H1 (cell line): ENCODE results near the gene DOCK8. TPM values are rescaled to one million over a fixed set of nuclear protein-coding genes. Genes with fewer than 3 reads are reported as not detected.

ENCODE experiments used
- CTCF ChIA-PET: fragments of 300-600 bp; sonication (Branson Sonifier 250); formaldehyde crosslinking; loops from one replicate; lab custom pipeline; 2021; ENCODE audit not compliant: partially characterized antibody; lab: Charles Lee
- POLR2A ChIA-PET: fragments of 300-600 bp; sonication (Branson Sonifier 250); formaldehyde crosslinking; loops from one replicate; lab custom pipeline; 2021; ENCODE audit warnings: inconsistent platforms; ENCODE audit not compliant: partially characterized antibody; lab: Charles Lee
- DNase-seq, 2 experiments: peaks; one replicate each; pipeline versions ENCODE4 v3.0.0 to v3.0.0-alpha.2; 2010 to 2022; ENCODE audit warnings: low spot score in 2 of 2, low read depth in 1 of 2, mixed read lengths in 1 of 2
- FAIRE-seq: peaks from 2 replicates; lab custom pipeline; 2011; peaks lifted over from hg19 to GRCh38; lab: Jason Lieb, UNC
- H2AFZ ChIP-seq: 2 replicates; pipeline ENCODE4 v1.8.1; 2012; ENCODE audit warnings: low read length, inconsistent platforms
- H2AK5ac ChIP-seq: 2 replicates; pipeline ENCODE4 v1.6.1; 2013; ENCODE audit warnings: low read depth, low read length
- H2BK120ac ChIP-seq: replicated peaks from 2 replicates; pipeline ENCODE3; 2013; ENCODE audit warnings: low read depth, low read length, inconsistent platforms
- H2BK12ac ChIP-seq: 2 replicates; pipeline ENCODE4 v1.6.1; 2013; ENCODE audit warnings: low read depth, low read length
- H2BK15ac ChIP-seq: 2 replicates; pipeline ENCODE4 v1.6.1; 2013; ENCODE audit warnings: low read length
- H2BK20ac ChIP-seq: 2 replicates; pipeline ENCODE4 v1.6.1; 2013; ENCODE audit warnings: low read length
- H2BK5ac ChIP-seq: 2 replicates; pipeline ENCODE4 v1.6.1; 2013; ENCODE audit warnings: low read depth, low read length
- H3K14ac ChIP-seq: 2 replicates; pipeline ENCODE4 v1.6.1; 2013; ENCODE audit warnings: inconsistent platforms; ENCODE audit not compliant: insufficient read length
- H3K18ac ChIP-seq: 2 replicates; pipeline ENCODE4 v1.6.1; 2013; ENCODE audit warnings: low read length; ENCODE audit errors: extremely low read depth
- H3K23ac ChIP-seq: 2 replicates; pipeline ENCODE4 v1.6.1; 2013; ENCODE audit warnings: inconsistent platforms; ENCODE audit not compliant: insufficient read length
- H3K23me2 ChIP-seq: 2 replicates; pipeline ENCODE4 v1.6.1; 2013; ENCODE audit warnings: low read depth, low read length
- H3K27ac ChIP-seq: 2 replicates; pipeline ENCODE4 v1.6.1; 2011; ENCODE audit warnings: low read depth, low read length, inconsistent platforms
- H3K27me3 ChIP-seq, 4 experiments: replicated peaks in 1 of 4; 1 replicate in 1 of 4; 2 replicates in 3 of 4; pipeline versions ENCODE4 v1.6.1 to v1.8.1; 2011 to 2013; ENCODE audit warnings: low read length in 3 of 4, mild to moderate bottlenecking in 3 of 4, inconsistent platforms in 2 of 4, mixed read lengths in 2 of 4, moderate library complexity in 1 of 4; ENCODE audit not compliant: control insufficient read depth in 3 of 4, insufficient read depth in 3 of 4; ENCODE audit errors: extremely low read depth in 1 of 4
- H3K36me3 ChIP-seq, 4 experiments: 2 replicates each; pipeline versions ENCODE4 v1.6.1 to v1.8.1; 2011 to 2013; ENCODE audit warnings: mild to moderate bottlenecking in 4 of 4, low read length in 3 of 4, moderate library complexity in 2 of 4, control low read depth in 1 of 4, inconsistent platforms in 1 of 4; ENCODE audit not compliant: insufficient read depth in 4 of 4, control insufficient read depth in 2 of 4
- H3K4ac ChIP-seq: replicated peaks from 2 replicates; pipeline ENCODE3; 2013; ENCODE audit warnings: low read length, low read depth, mixed read lengths, inconsistent platforms; ENCODE audit not compliant: insufficient read length
- H3K4me1 ChIP-seq, 4 experiments: replicated peaks in 1 of 4; 1 replicate in 1 of 4; 2 replicates in 3 of 4; pipeline versions ENCODE4 v1.6.1 to v1.8.1; 2011 to 2013; ENCODE audit warnings: low read length in 3 of 4, inconsistent platforms in 2 of 4, mixed read lengths in 1 of 4; ENCODE audit not compliant: insufficient read depth in 4 of 4, control insufficient read depth in 3 of 4
- H3K4me2 ChIP-seq, 2 experiments: 2 replicates each; pipeline versions ENCODE4 v1.6.1 to v1.8.1; 2011 to 2013; ENCODE audit warnings: low read depth in 2 of 2, low read length in 2 of 2, control low read depth in 1 of 2, inconsistent platforms in 1 of 2, mild to moderate bottlenecking in 1 of 2; ENCODE audit not compliant: insufficient read depth in 1 of 2
- H3K4me3 ChIP-seq, 4 experiments: fragments of 200-600, 300-600 bp in 1 of 4; sonication (generic), shearing (Covaris generic), sonication (Bioruptor Twin) in 1 of 4; 2 replicates each; pipeline versions ENCODE4 v1.5.1 to v1.8.1; 2011 to 2016; ENCODE audit warnings: low read length in 4 of 4, low read depth in 3 of 4, control low read depth in 2 of 4, inconsistent platforms in 2 of 4, mild to moderate bottlenecking in 2 of 4, mixed read lengths in 1 of 4, moderate library complexity in 1 of 4; ENCODE audit not compliant: insufficient read depth in 2 of 4; ENCODE audit errors: extremely low read depth in 1 of 4
- H3K56ac ChIP-seq: replicated peaks from 2 replicates; pipeline ENCODE3; 2013; ENCODE audit warnings: low read depth, mild to moderate bottlenecking, mixed read lengths, low read length, inconsistent platforms; ENCODE audit not compliant: insufficient read length
- H3K79me1 ChIP-seq: 2 replicates; pipeline ENCODE4 v1.6.1; 2013; ENCODE audit warnings: low read depth, low read length, control low read depth
- H3K79me2 ChIP-seq, 2 experiments: 2 replicates each; pipeline versions ENCODE4 v1.6.1 to v1.8.1; 2012 to 2013; ENCODE audit warnings: low read length in 2 of 2, mild to moderate bottlenecking in 2 of 2, inconsistent platforms in 1 of 2; ENCODE audit not compliant: insufficient read depth in 2 of 2, control insufficient read depth in 1 of 2
- H3K9ac ChIP-seq, 4 experiments: replicated peaks in 1 of 4; 1 replicate in 1 of 4; 2 replicates in 3 of 4; pipeline versions ENCODE4 v1.6.1 to v1.8.1; 2011 to 2013; ENCODE audit warnings: low read depth in 3 of 4, low read length in 3 of 4, control low read depth in 2 of 4, mild to moderate bottlenecking in 2 of 4, moderate library complexity in 2 of 4, inconsistent platforms in 1 of 4; ENCODE audit errors: extremely low read depth in 1 of 4
- H3K9me3 ChIP-seq, 2 experiments: 2 replicates each; pipeline versions ENCODE4 v1.6.1 to v1.8.1; 2012 to 2013; ENCODE audit warnings: mild to moderate bottlenecking in 2 of 2, moderate library complexity in 2 of 2, control low read depth in 1 of 2, inconsistent platforms in 1 of 2, low read depth in 1 of 2, low read length in 1 of 2, mixed read lengths in 1 of 2; ENCODE audit not compliant: insufficient read depth in 2 of 2
- H4K20me1 ChIP-seq, 2 experiments: replicated peaks in 1 of 2; 2 replicates each; pipeline versions ENCODE3 to v1.8.1; 2011 to 2013; ENCODE audit warnings: inconsistent platforms in 2 of 2, low read length in 2 of 2, mild to moderate bottlenecking in 1 of 2; ENCODE audit not compliant: insufficient read depth in 2 of 2, control insufficient read depth in 1 of 2
- H4K5ac ChIP-seq: 2 replicates; pipeline ENCODE4 v1.6.1; 2013; ENCODE audit warnings: low read length, low read depth, mixed read lengths, inconsistent platforms; ENCODE audit not compliant: insufficient read length
- H4K8ac ChIP-seq: 2 replicates; pipeline ENCODE4 v1.8.0; 2013; ENCODE audit warnings: mild to moderate bottlenecking, moderate library complexity, low read length, inconsistent platforms; ENCODE audit not compliant: insufficient read depth; ENCODE audit errors: extremely low read depth
- H4K91ac ChIP-seq: replicated peaks from 2 replicates; pipeline ENCODE3; 2013; ENCODE audit warnings: low read length, mixed read lengths, inconsistent platforms; ENCODE audit not compliant: insufficient read length
- ATF3 ChIP-seq: IDR thresholded peaks from 2 replicates; pipeline ENCODE4 v1.6.1; 2011; ENCODE audit warnings: low read depth, mild to moderate bottlenecking, low read length; ENCODE audit not compliant: insufficient read depth
- EZH2 ChIP-seq: fragments of 200-600 bp; sonication (generic); IDR thresholded peaks from 2 replicates; pipeline ENCODE4 v1.7.1; 2012; ENCODE audit warnings: low read depth, mild to moderate bottlenecking, moderate library complexity, low read length, inconsistent platforms; ENCODE audit not compliant: severe bottlenecking
- GTF2F1 ChIP-seq: IDR thresholded peaks from 2 replicates; pipeline ENCODE4 v1.6.1; 2012; ENCODE audit warnings: low read depth, low read length, improper control_type of control experiment, borderline replicate concordance
- MAFK ChIP-seq: IDR thresholded peaks from 2 replicates; pipeline ENCODE4 v1.6.1; 2012; ENCODE audit warnings: low read depth, mild to moderate bottlenecking, improper control_type of control experiment, low read length
- SIRT6 ChIP-seq: IDR thresholded peaks from one replicate; pipeline ENCODE4 v1.7.1; 2012; ENCODE audit warnings: low read length, inconsistent platforms
- SP1 ChIP-seq: IDR thresholded peaks from 2 replicates; pipeline ENCODE4 v1.6.1; 2011; ENCODE audit warnings: low read depth, low read length
- SP2 ChIP-seq: IDR thresholded peaks from 2 replicates; pipeline ENCODE4 v1.6.1; 2012; ENCODE audit warnings: mild to moderate bottlenecking, low read length, inconsistent platforms
- SRF ChIP-seq: IDR thresholded peaks from 2 replicates; pipeline ENCODE4 v1.6.1; 2011; ENCODE audit warnings: mild to moderate bottlenecking, low read depth, low read length, moderate library complexity
- WGBS, 2 experiments: shearing (Covaris generic) in 1 of 2; methylation state at CpG; one replicate each; pipeline versions ENCODE4 v1.1.6 to v1.1.7; 2013 to 2015; ENCODE audit warnings: low lambda C conversion rate in 2 of 2, mixed read lengths in 2 of 2, inconsistent platforms in 1 of 2, low coverage in 1 of 2, missing lambda C conversion rate in 1 of 2; ENCODE audit not compliant: insufficient replicate concordance in 2 of 2, insufficient coverage in 1 of 2, insufficient read length in 1 of 2; ENCODE audit errors: extremely low coverage in 1 of 2, missing lambda C conversion rate in 1 of 2; 5-methylcytosine and 5-hydroxymethylcytosine counted together
- polyA plus RNA-seq, 7 experiments: library from polyadenylated mRNA; depleted of rRNA in 3 of 7; stranded (reverse) in 5 of 7; unstranded in 2 of 7; fragments of >200 nt in 5 of 7; fragments of 200-250 nt in 2 of 7; gene quantifications; 1 replicate in 5 of 7; 2 replicates in 1 of 7; 4 replicates in 1 of 7; pipeline versions ENCODE4 v1.2.1 to v1.2.3, GENCODE V29; 2011 to 2013; ENCODE audit warnings: missing spikeins in 2 of 7, mixed read lengths in 2 of 7
- total RNA-seq: library from RNA; stranded (reverse); fragmentation: NEBNext Ultra II Directional; extraction: Animal tissue kit (Norgen Biotek cat#: 25700); gene quantifications from 2 replicates; pipeline ENCODE4 v1.2.1, GENCODE V29; 2021

The DOCK8 gene
- total and polyA plus RNA-seq, 2 of the 8 experiments (the other 6 are each of a cell fraction or from before 2014, with no cell fraction given), result 0.57 to 2.0 TPM

DNA sequence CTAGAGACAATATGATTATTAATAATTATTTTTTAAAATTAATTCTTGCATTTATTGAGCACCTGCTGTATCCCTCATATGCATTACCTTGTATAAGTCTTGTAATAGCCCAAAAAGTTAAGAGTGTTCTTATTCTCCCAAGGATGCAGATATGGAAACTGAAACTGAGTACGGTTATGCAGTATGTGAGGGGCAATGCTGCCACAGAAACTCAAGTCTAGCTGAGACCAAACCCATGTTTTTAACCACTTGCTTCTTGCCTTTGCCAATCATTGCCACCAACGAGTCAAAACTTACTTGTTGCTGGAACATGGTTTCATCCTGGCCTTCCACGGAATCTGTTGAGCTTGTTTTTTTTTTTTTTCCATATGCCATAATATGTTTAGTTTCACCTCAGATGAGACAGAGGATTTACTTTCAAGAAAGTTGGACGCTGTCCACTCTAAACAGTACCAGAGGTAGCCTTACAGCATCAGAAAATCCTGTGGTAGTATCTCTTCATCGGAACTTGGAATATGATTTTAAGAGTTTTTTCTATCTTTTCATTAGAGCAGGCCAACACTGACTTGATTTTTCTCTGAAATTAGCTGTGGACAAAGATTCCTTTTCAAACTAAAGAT is 27.9 kb downstream of the DOCK8 start:
- POLR2A ChIA-PET, result no interaction called here
- 86% methylated on average over 5 of the region's 5 CpGs; no CpG with 5 or more reads in 1 of the 2 experiments for WGBS, 2 experiments
- H4K5ac ChIP-seq, result no peak overlapping the region
- H3K4me1 ChIP-seq, result no peaks in the 10 kb centered on the region
- H2BK15ac ChIP-seq, result no peak overlapping the region
- no peak overlapping the region for H3K56ac ChIP-seq
- H3K79me1 ChIP-seq, result no peaks in the 10 kb centered on the region
- CTCF ChIA-PET, result interaction anchor here (0.6 kb wide), 1 partner anchor 442 kb away, joined by 5 read pairs; no protein-coding TSS in a partner anchor
- no peak overlapping the region for H2BK20ac ChIP-seq
- H4K8ac ChIP-seq, result no peak overlapping the region
- no peak overlapping the region for H3K14ac ChIP-seq
- H4K20me1 ChIP-seq, result no peaks in the 10 kb centered on the region
- H3K4ac ChIP-seq, result no peak overlapping the region
- H3K27me3 ChIP-seq, result no peaks in the 10 kb centered on the region
- no peak for DNase-seq
- H2AK5ac ChIP-seq, result no peak overlapping the region
- no peak overlapping the region for H3K4me3 ChIP-seq
- no peak overlapping the region for H3K4me2 ChIP-seq
- no peak overlapping the region for H3K27ac ChIP-seq
- no peak overlapping the region for H3K9ac ChIP-seq
- no peak for TF ChIP-seq SP2
- TF ChIP-seq ATF3, result no peak
- TF ChIP-seq MAFK, result no peak
- no peak for TF ChIP-seq SIRT6
- TF ChIP-seq GTF2F1, result no peak
- TF ChIP-seq EZH2, result no peak
- no peak for TF ChIP-seq SRF
- no peak for TF ChIP-seq SP1
- H2BK5ac ChIP-seq, result no peak overlapping the region
- FAIRE-seq, result no peak
- no peaks in the 10 kb centered on the region for H3K36me3 ChIP-seq
- no peak overlapping the region for H3K23ac ChIP-seq
- no peaks in the 10 kb centered on the region for H3K79me2 ChIP-seq
- no peak overlapping the region for H2BK12ac ChIP-seq
- no peak overlapping the region for H2BK120ac ChIP-seq
- H3K18ac ChIP-seq, result no peak overlapping the region
- no peak overlapping the region for H2AFZ ChIP-seq
- H3K23me2 ChIP-seq, result no peaks in the 10 kb centered on the region; the same call in 1 of the 2 replicates
- H3K9me3 ChIP-seq, result no peaks in the 10 kb centered on the region
- no peak overlapping the region for H4K91ac ChIP-seq
